ENCODE measurements around the gene ISG20. TPM values are rescaled to one million over a fixed set of nuclear protein-coding genes. Genes with fewer than 3 reads are reported as not detected.

The ISG20 gene
- polyA plus RNA-seq, 1 experiment, result 4.2 TPM

DNA sequence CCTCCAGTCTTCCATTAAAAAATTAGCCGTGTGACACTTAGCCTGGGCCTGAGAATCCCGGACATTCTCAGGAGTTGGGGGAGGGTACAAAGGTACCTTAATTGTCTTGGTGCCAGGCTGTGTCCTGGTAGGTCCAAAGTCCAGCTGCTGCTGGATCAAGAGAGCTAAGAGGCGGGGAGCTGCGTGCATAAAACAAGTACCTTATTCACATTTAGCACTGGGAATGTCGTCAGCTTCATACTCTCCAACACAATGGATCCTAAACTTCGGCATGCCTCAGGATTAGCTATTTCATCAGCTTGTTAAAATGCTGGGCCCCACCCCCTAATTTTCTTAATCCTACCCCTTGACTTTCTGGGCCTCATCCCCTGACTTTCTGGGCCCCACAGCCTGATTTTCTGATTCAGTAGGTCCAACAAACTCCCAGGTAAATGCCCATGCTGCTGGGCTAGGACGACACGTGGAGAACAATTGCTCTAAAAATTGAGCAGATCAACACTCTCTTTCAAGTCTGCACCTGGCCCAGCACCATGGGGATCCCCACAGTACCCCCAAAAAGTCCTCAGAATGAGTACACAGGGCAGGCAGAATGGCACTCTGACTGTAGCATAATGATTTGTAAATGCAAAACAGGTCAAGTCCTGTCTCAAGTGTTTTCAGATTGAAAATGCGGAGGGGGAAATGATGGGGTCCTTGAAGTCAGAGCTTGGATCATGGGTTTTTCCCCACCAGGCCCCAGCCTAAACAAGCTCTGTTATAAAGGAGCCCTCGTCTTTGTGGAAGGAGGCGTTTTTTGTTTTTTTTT lies 23.3 kb upstream of the ISG20 start:
- no peak overlapping the region for H3K4me3 ChIP-seq (ENCODE audit: low read depth, low read length)
- TF ChIP-seq CTCF (IDR thresholded peaks at IDR 0.05; ENCODE audit: insufficient read depth, low read depth, low read length), result no peak
- ChIA-PET POLR2A (no interaction called here), CTCF (interaction anchor here (0.5 to 1.6 kb wide), 7 partner anchors 9 to 182 kb away, joined by 3 to 11 read pairs (median 3); no protein-coding TSS in a partner anchor)
- H3K36me3 ChIP-seq (ENCODE audit: control insufficient read depth, insufficient read depth, low read length), result no peaks in the 10 kb centered on the region
- H3K27me3 ChIP-seq (ENCODE audit: control insufficient read depth, insufficient read depth, low read length), result no peaks in the 10 kb centered on the region
- DNase-seq (ENCODE audit: low read depth), result no peak

DNA sequence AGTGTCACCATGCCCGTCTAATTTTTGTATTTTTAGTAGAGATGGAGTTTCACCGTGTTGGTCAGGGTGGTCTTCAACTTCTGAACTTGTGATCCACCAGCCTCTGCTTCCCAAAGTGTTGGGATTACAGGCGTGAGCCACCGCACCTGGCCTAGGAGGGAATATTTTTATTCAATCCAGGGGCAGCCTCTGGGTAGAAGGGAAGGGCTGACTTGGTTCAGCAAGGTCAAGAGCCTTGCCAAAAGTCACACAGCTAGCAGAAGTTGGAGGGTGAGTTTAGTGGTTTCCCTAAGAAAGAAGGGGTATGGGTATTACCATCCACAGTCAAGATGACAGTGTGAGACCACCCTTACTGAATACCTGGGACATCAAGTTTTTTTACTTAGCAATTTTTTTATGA lies 22.6 kb upstream of the ISG20 start:
- no peak for DNase-seq (ENCODE audit: low read depth)
- no peaks in the 10 kb centered on the region for H3K27me3 ChIP-seq (ENCODE audit: control insufficient read depth, insufficient read depth, low read length)
- CTCF ChIA-PET, result no interaction called here
- POLR2A ChIA-PET, result no interaction called here
- H3K4me3 ChIP-seq (ENCODE audit: low read depth, low read length), result no peak overlapping the region
- TF ChIP-seq CTCF (IDR thresholded peaks at IDR 0.05; ENCODE audit: insufficient read depth, low read depth, low read length), result no peak
- H3K36me3 ChIP-seq (ENCODE audit: control insufficient read depth, insufficient read depth, low read length), result no peaks in the 10 kb centered on the region

- DNase-seq (ENCODE audit: low read depth), result no peak
- ChIA-PET POLR2A (no interaction called here), CTCF (interaction anchor here (0.6 to 1.4 kb wide), 2 partner anchors 8 to 163 kb away, joined by 3 to 5 read pairs; no protein-coding TSS in a partner anchor)
- TF ChIP-seq CTCF (IDR thresholded peaks at IDR 0.05; ENCODE audit: insufficient read depth, low read depth, low read length), result no peak
- H3K27me3 ChIP-seq (ENCODE audit: control insufficient read depth, insufficient read depth, low read length), result no peaks in the 10 kb centered on the region
- H3K4me3 ChIP-seq (ENCODE audit: low read depth, low read length), result no peak overlapping the region
- H3K36me3 ChIP-seq (ENCODE audit: control insufficient read depth, insufficient read depth, low read length), result no peaks in the 10 kb centered on the region
Measured at GRCh38 chr15:88617031-88617722, 21.6 kb upstream of the ISG20 start.

- no peak for TF ChIP-seq CTCF (IDR thresholded peaks at IDR 0.05; ENCODE audit: insufficient read depth, low read depth, low read length)
- H3K36me3 ChIP-seq (ENCODE audit: control insufficient read depth, insufficient read depth, low read length), result no peaks in the 10 kb centered on the region
- ChIA-PET CTCF (interaction anchor here (1.4 kb wide), 1 partner anchor 9 kb away, joined by 5 read pairs; no protein-coding TSS in a partner anchor), POLR2A (no interaction called here)
- no peaks in the 10 kb centered on the region for H3K27me3 ChIP-seq (ENCODE audit: control insufficient read depth, insufficient read depth, low read length)
- no peak for DNase-seq (ENCODE audit: low read depth)
- no peak overlapping the region for H3K4me3 ChIP-seq (ENCODE audit: low read depth, low read length)
Measured at GRCh38 chr15:88617790-88618189, 21.0 kb upstream of the ISG20 start.

- Histone ChIP-seq H3K27me3 (ENCODE audit: control insufficient read depth, insufficient read depth, low read length) (no peaks in the 10 kb centered on the region), H3K36me3 (ENCODE audit: control insufficient read depth, insufficient read depth, low read length) (no peaks in the 10 kb centered on the region), H3K4me3 (ENCODE audit: low read depth, low read length) (no peak overlapping the region)
- DNase-seq (ENCODE audit: low read depth), result no peak
- ChIA-PET CTCF (interaction anchor here (0.7 kb wide), 1 partner anchor 75 kb away, joined by 3 read pairs; no protein-coding TSS in a partner anchor), POLR2A (no interaction called here)
- no peak for TF ChIP-seq CTCF (IDR thresholded peaks at IDR 0.05; ENCODE audit: insufficient read depth, low read depth, low read length)
Measured at GRCh38 chr15:88618686-88619085, 20.1 kb upstream of the ISG20 start.

All from BJ (cell line).